Psoas muscle (tissue), 8 donors: ENCODE data around the gene EYS. TPM values are rescaled to one million over a fixed set of nuclear protein-coding genes. Genes with fewer than 3 reads are reported as not detected.

ENCODE experiments used
- ATAC-seq, 4 donors: fragments of 200-7000 bp; cut with Tn5 transposase; one replicate each; pipeline ENCODE4 v1.9.1; 2020; ENCODE audit warnings: moderate library complexity in 3 of 4, mild to moderate bottlenecking in 2 of 4
- DNase-seq, 2 donors: peaks; one replicate each; pipeline ENCODE4 v3.0.0-alpha.2; 2020
- H3K27ac ChIP-seq: fragments of 200-600 bp; one replicate; pipeline ENCODE4 v1.8.0; 2022
- H3K27me3 ChIP-seq, 3 donors: fragments of 200-600 bp in 1 of 3; one replicate each; pipeline versions ENCODE4 v1.6.1 to v1.8.0; 2013 to 2022; ENCODE audit warnings: low read length in 2 of 3, mild to moderate bottlenecking in 2 of 3, moderate library complexity in 1 of 3; ENCODE audit not compliant: insufficient read depth in 3 of 3
- H3K36me3 ChIP-seq, 2 donors: fragments of 200-600 bp in 1 of 2; one replicate each; pipeline versions ENCODE4 v1.6.1 to v1.8.0; 2013 to 2022; ENCODE audit warnings: low read depth in 1 of 2, mild to moderate bottlenecking in 1 of 2, moderate library complexity in 1 of 2; ENCODE audit not compliant: insufficient read depth in 1 of 2
- H3K4me1 ChIP-seq: fragments of 200-600 bp; one replicate; pipeline ENCODE4 v1.8.0; 2022
- H3K4me3 ChIP-seq: fragments of 200-600 bp; one replicate; pipeline ENCODE4 v1.8.0; 2022; ENCODE audit warnings: mild to moderate bottlenecking
- H3K9me3 ChIP-seq: fragments of 200-600 bp; one replicate; pipeline ENCODE4 v1.8.0; 2022
- CTCF ChIP-seq: fragments of 200-600 bp; IDR thresholded peaks from one replicate; pipeline ENCODE4 v1.8.0; 2022; ENCODE audit warnings: antibody characterized with exemption
- WGBS, 3 donors: extraction: QIAGEN DNeasy Blood & Tissue Kit; methylation state at CpG; one replicate each; pipeline versions ENCODE4 v1.1.6 to v1.1.7; 2013; 5-methylcytosine and 5-hydroxymethylcytosine counted together
- intact Hi-C, 2 donors: fragments of 100-400 bp; cut with DNase I; formaldehyde crosslinking; loops; one replicate each; pipeline versions ENCODE4 v1.11.0 to v1.14.2; 2022
- polyA plus RNA-seq, 3 donors: library from polyadenylated mRNA; stranded (reverse); fragments of 200-250 nt; gene quantifications; one replicate each; pipeline ENCODE4 v1.2.3, GENCODE V29; 2013
- total RNA-seq, 4 donors: library from RNA; stranded (reverse); fragmentation: NEBNext Ultra II Directional in 2 of 4; extraction: Animal tissue kit (Norgen Biotek cat#: 25700) in 2 of 4; gene quantifications; one replicate each; pipeline versions ENCODE4 v1.2.1 to v1.2.4, GENCODE V29; 2021 to 2023
- donor health status: healthy with polysubstance abuse.
- donor health status: DM: no; HTN: no; CAD: no; lungs with moderate emphysema.
- donor health status: Bipolar disorder and iron deficiency.
- donor health status: healthy.
- donor health status: DM: yes; HTN: yes; CAD: no.
- donor health status: DM: no; HTN: no; CAD: no.
- donor health status: DM: no; HTN: no; CAD: no.
- donor health status: DM: yes; HTN: yes; CAD: no.

EYS gene
- total and polyA plus RNA-seq, 7 donors, result under 0.01 TPM; not detected in 6

GRCh38 chr6:65627015-65627414 lies 80.0 kb downstream of the EYS start:
- Histone ChIP-seq H3K27ac (no peak overlapping the region), H3K27me3 (no peaks in the 10 kb centered on the region), H3K36me3 (no peaks in the 10 kb centered on the region), H3K4me1 (no peaks in the 10 kb centered on the region), H3K4me3 (no peak overlapping the region), H3K9me3 (no peaks in the 10 kb centered on the region)
- ATAC-seq, result no peak
- TF ChIP-seq CTCF, result no peak
- WGBS, 3 donors, result 75 to 83% (median 78%) methylated on average over 5 of the region's 5 CpGs
- no peak for DNase-seq
- intact Hi-C loops, result no loop called here

GRCh38 chr6:65623566-65623965 lies 83.5 kb downstream of the EYS start:
- Histone ChIP-seq H3K27me3 (no peaks in the 10 kb centered on the region), H3K9me3 (no peaks in the 10 kb centered on the region), H3K4me3 (no peak overlapping the region), H3K4me1 (no peaks in the 10 kb centered on the region), H3K27ac (no peak overlapping the region), H3K36me3 (no peaks in the 10 kb centered on the region)
- no peak for DNase-seq
- 62 to 69% (median 65%) methylated on average over 2 of the region's 2 CpGs for WGBS, 3 donors
- no peak for ATAC-seq
- no peak for TF ChIP-seq CTCF
- intact Hi-C loops, result no loop called here

GRCh38 chr6:65610746-65611145 lies 96.3 kb downstream of the EYS start:
- Histone ChIP-seq H3K9me3 (no peaks in the 10 kb centered on the region), H3K27ac (no peak overlapping the region), H3K4me1 (no peaks in the 10 kb centered on the region), H3K4me3 (no peak overlapping the region), H3K27me3 (no peaks in the 10 kb centered on the region), H3K36me3 (no peaks in the 10 kb centered on the region)
- DNase-seq, result no peak
- 83 to 95% (median 88%) methylated on average over 2 of the region's 2 CpGs for WGBS, 3 donors
- ATAC-seq, result no peak
- no peak for TF ChIP-seq CTCF
- intact Hi-C loops, result no loop called here

GRCh38 chr6:65595540-65595939 lies 111.5 kb downstream of the EYS start:
- intact Hi-C loops, result no loop called here
- WGBS, 3 donors, result 89 to 91% (median 91%) methylated on average over 4 of the region's 4 CpGs
- no peak for ATAC-seq

More at GRCh38 chr6:65595540-65595939, 111.5 kb downstream of the EYS start:
- Histone ChIP-seq H3K27ac (no peak overlapping the region), H3K27me3 (no peaks in the 10 kb centered on the region), H3K9me3 (no peaks in the 10 kb centered on the region), H3K36me3 (no peaks in the 10 kb centered on the region), H3K4me1 (no peaks in the 10 kb centered on the region), H3K4me3 (no peak overlapping the region)
- no peak for DNase-seq
- no peak for TF ChIP-seq CTCF
